Ovary (tissue), 3 donors: ENCODE measurements around the gene TYW1B.
"Not testable (repeated sequence)": the region's sequence is repeated elsewhere in the genome, so short reads cannot be mapped to it uniquely, and the experiment has no call there.

Experiments used
- EP300 ChIP-seq: sonication (generic); formaldehyde crosslinking; IDR thresholded peaks from one replicate; pipeline ENCODE4 v1.6.1; 2017; ENCODE audit warnings: antibody characterized with exemption
- TF ChIP-seq, protein P1 (sequence below), 3 donors: fragments of 450-650 bp in 2 of 3; fragments of 200-600 bp in 1 of 3; IDR thresholded peaks; one replicate each; pipeline versions ENCODE4 v1.5.1 to v1.8.0; 2016 to 2022; ENCODE audit warnings: antibody characterized with exemption in 3 of 3, mild to moderate bottlenecking in 1 of 3
- donor health status: DM: no; HTN: no; CAD: no.

DNA sequence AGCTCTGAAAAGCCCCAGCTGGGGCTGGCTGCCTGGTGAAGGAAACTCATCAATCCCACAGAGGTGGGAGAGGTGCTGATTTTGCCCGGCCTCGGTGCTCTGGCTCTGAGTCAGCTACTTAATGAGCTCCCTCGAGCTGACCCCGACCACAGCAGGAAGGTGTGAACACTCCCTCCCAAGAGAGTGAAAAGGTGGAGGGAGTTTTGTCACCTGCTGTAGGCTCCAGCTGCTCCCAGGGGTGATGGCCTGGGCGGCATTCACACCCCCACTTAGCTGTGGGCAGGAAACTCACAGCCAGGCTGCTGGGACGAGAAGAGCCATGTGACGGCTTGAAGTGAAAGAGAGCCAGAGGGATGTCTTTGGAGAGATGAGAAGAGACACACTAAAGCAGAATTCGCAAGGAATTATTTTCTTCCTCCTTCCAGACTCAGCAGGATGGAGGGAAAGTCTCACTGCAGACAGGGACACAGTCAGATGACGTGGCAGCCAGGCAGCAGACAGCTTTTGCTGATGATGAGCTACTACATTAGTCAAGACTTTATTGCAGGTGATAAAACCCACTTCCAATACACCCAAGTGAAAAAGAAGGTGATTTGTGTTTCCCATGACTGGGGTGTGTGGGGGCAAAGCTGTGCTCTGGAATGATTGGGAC lies 281.3 kb downstream of the TYW1B start:
- TF ChIP-seq, protein P1, sequence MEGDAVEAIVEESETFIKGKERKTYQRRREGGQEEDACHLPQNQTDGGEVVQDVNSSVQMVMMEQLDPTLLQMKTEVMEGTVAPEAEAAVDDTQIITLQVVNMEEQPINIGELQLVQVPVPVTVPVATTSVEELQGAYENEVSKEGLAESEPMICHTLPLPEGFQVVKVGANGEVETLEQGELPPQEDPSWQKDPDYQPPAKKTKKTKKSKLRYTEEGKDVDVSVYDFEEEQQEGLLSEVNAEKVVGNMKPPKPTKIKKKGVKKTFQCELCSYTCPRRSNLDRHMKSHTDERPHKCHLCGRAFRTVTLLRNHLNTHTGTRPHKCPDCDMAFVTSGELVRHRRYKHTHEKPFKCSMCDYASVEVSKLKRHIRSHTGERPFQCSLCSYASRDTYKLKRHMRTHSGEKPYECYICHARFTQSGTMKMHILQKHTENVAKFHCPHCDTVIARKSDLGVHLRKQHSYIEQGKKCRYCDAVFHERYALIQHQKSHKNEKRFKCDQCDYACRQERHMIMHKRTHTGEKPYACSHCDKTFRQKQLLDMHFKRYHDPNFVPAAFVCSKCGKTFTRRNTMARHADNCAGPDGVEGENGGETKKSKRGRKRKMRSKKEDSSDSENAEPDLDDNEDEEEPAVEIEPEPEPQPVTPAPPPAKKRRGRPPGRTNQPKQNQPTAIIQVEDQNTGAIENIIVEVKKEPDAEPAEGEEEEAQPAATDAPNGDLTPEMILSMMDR (IDR thresholded peaks at IDR 0.05): not testable (repeated sequence)
- TF ChIP-seq EP300: not testable (repeated sequence)
